Suppressor macrophage treated with lipopolysaccharide for 1 hour (primary cell): Measurements from ENCODE around the gene SUSD2.
"Not testable (repeated sequence)": the region's sequence is repeated elsewhere in the genome, so short reads cannot be mapped to it uniquely, and the experiment has no call there.

Experiments
- DNase-seq, 3 donors: peaks; one replicate each; pipeline ENCODE4 v3.0.0-alpha.2; 2020 to 2022

The SUSD2 gene

DNA sequence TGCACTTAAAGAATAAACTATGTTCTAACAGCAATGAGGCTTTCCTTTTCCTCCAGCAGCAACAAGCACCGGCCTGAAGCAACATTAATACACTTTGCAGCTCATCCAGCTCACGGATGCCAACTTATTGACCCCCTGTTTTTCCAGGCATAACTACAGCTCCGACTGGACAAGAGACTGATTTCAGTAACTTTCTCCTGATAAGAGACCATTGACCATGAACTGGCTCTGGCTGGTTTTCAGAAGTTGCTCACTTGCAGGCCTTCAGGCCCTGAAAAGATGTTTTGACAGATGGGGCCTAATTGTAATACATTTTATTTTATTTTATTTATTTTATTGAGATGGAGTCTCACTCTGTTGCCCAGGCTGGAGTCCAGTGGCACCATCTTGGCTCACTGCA, 36.1 kb downstream of the SUSD2 start:
- DNase-seq, result no peak

DNA sequence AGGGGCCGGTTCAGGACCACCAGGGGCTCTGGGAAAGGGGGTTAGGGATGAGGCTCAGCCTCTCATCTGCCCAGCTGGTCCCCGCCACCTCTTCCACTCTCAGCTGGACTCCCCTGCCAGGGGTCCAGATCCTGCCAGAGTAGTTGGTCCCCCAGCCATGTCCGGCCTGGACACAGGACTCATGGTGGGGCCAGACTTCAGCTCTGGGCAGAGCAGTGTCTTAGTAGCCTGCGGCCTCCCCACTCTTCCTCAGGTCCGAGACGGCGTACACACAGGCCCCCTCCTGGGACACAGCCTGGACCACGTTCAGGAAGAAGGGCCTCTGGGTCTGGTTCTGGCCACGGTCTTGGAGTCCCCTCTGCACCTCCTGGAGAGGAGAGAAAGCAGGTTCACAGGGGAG, 38.5 kb downstream of the SUSD2 start:
- no peak for DNase-seq

DNA sequence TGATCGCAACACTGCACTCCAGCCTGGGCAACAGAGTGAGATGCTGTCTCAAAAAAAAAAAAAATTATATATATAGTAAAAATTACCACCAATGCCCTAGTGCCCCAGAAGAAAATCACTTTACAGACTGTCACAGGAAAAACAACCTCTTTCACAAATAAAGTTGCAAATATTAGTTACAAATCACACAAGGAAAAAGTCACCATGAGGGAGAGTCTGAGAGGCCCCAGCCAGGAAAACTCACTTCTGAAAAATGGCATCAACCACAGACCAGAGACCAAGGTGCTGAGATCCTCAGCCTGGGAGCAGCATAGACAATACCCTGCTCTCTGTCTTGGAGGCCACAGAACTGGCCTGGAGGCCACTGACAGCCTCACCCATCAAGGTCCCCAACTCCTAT, 43.2 kb downstream of the SUSD2 start:
- no peak for DNase-seq

DNA sequence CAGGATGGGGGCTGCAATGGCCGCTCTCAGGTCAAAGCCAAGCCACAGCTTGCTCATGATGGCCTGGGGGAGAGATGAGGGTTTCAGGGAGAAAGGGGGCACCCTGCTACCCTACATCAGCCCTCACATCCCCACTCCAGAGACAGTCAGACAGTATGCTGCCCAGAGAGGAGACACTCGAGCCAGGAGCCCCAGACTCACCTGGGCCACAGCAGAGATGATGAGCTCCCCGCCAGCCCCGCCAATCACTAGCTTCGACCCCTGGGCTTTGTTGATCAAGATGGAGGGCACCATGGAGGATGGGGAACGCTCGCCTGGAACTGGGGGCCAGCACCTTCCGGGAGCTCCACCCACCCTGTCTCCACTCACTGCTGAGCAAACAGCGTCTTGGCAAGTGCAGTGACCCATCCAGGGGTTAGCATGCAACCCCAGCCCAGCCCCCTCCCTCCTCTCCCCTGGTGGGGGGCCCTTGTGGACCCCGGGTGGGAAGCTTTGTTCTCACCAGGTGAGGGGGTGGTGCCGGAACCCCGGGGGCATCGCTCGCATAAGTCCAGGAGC, 43.8 kb downstream of the SUSD2 start:
- no peak for DNase-seq

DNA sequence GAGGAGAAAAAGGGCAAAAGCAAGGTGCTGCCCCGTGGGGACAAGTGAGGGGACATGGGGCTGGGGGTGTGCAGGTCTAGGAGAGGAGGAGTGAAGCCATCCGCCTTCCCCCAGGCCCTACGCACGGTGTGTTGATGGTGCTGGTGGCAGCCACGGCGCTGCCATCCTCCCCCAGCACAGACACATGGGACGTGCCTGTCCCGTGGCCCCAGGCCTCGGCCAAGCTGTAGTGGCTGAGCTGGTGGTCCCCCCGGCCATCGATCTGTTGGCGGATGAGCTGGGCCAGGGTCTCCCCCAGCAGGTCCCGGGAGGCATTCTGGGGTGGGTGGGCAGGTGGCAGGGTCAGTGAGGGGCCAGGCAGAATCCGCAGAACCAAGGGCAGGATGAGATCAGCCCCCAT, 44.7 kb downstream of the SUSD2 start:
- no peak for DNase-seq

DNA sequence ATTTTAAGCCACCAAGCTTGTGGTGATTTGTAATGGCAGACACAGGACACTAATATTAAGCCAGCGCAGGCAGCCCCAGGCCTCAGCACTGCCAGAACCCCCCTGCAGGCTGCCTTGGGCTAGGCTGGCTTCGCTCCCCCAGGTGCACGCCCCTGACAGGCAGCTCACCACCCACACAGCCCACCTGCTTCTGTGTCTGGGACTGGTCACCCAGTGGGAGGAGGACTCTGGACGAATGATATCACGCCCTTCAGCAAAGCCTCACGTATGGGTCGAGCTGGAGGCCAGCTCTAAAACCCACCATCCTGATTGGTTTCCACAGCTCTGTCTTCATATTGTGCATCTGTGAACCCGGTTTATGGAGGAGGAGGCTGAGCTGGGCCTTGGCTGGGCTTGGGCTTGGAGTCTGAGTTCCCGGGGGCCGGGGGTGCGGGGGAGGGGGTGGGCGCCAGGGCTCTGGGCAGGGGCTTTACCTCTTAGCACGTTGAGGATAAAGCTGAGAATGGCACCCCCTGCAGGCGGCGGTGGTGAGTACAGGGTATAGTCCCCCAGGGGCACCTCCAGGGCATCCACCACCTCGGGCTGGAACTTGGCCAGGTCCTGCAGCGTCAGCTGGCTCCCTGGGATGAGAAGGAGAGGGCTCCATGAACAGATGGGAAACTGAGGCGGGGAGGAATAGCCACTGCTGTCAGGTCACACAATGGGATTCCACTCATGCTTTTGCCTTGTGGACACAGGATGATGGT, 49.8 kb downstream of the SUSD2 start:
- DNase-seq, result peak; percentile 60 to 83 (median 68)

DNA sequence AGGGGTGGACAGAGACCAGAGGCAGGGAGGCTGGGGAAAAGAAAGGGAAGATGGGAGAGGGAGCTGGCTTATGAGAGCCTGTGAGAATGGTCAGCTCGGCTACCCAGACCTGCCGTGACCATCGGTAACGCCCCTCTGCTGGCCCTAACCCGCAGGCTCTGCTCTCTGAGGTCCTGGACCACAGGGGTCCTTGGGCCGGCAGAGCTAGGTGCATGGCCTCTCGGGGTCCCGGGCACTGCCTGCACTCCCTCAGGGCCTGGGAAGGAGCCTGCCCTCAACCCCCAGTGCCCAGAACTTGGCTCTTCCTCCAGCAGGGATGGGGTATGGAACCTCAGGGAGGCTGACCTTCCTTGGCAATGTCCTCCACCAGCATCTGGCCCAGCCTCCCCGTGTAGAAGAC, 50.4 kb downstream of the SUSD2 start:
- no peak for DNase-seq

DNA sequence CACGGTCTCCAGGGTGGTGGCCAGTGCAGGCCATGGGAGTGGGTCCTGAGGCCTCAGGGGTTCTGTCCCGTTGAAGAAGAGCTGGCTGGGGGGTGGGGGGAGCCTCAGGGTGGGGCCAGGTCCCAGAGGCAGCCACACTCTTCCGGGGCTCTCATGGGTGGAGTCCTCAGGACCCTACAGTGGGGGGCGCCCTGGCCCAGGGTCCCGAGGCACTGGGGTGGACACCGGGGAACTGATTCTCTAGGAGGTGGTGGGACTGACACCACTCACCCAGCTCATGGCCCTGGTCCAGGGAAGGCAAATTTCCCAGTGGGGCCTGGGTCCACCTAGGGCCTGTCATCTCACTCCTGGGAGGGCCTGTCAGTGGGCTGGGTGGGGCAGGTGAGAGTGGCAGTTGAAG, 50.8 kb downstream of the SUSD2 start:
- no peak for DNase-seq

DNA sequence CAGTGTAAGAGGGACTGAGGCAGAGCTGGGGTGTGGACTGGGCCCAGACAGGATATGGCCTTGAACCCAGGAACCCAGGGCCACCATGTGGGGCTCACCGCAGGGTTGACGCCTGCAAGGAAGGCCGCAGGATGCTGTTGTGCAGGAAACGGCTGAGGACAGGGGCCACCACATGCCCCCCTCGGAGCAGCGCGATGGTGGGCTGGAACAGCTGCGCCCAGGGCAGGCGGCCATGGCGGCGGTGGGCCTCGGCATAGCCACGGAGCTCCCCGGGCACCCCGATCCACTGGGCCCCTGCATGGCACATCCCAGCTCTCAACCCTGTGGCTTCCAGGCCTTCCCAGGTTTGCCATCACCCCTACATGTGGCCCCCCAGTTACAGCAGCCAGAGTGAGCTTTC, 51.4 kb downstream of the SUSD2 start:
- no peak for DNase-seq

DNA sequence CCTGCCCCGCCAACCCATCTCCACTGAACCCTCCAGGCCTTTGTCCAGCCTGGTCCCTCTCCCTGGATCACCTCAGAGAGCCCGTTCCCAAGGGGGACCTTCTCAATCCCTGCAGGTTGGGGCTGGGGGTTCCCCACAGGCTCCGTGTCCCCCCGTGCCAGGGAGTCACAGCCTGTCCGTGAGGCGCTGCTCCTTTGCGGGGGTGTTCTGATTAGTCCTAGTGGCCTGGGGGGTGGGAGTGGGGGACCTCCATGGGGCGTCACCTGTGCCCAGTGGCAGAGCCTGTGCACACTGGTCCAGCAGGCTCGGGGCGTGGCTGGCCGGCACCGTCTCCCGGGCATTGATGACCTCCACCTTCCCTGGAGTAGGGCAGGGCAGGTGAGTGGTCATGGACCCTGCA, 51.9 kb downstream of the SUSD2 start:
- DNase-seq, result no peak

DNA sequence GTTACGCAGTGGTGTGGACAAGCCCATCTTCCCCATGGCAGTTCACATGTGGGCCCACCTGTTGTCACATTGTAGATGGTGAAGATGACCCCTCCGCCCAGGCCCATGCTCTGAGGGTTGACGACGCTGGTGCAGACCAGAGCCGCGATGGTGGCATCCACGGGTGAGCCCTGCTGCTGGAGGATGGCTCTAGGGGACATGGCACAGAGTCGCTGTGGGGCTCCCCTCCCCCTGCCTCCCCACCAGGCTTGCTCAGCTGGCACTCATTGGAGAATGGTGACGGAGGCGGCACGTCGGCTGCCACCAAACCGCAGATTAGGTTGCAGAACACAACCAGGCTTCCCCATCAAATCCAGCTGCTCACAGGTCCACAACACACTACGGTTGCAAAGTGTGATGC, 52.5 kb downstream of the SUSD2 start:
- no peak for DNase-seq

DNA sequence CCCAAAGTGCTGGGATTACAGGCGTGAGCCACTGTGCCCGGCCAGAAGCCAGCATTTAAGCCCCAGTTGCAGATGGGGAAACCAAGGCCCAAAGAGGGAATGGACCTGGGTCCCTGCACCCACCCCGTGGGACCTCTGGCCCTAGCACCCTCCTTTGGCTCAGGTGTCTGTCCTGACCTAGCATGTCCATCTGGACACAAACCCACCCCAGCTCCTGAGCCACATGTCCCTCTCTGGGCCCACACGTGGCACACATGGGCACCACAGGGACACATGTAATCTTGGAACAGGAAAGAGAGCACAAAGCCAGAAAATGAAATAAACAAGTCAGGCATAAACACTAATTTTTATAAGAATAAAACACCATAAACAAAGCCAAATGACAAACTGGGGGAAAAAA, 54.0 kb downstream of the SUSD2 start:
- no peak for DNase-seq

DNA sequence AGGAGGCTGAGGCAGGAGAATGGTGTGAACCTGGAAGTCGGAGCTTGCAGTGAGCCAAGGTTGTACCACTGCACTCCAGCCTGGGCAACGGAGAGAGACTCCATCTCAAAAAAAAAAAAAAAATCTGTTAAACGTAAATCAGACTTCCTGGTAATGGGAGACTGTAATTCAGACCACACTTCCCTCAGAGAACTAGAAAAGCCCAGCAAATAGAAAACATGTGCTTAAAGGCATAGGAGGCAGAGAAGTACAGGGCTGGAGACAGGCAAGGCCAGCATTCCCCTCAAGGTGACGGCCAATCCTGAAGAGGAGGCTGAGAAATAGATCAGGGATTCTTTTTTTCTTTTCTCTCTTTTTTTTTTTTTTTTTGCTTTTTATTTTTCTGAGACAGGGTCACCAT, 55.4 kb downstream of the SUSD2 start:
- no peak for DNase-seq

DNA sequence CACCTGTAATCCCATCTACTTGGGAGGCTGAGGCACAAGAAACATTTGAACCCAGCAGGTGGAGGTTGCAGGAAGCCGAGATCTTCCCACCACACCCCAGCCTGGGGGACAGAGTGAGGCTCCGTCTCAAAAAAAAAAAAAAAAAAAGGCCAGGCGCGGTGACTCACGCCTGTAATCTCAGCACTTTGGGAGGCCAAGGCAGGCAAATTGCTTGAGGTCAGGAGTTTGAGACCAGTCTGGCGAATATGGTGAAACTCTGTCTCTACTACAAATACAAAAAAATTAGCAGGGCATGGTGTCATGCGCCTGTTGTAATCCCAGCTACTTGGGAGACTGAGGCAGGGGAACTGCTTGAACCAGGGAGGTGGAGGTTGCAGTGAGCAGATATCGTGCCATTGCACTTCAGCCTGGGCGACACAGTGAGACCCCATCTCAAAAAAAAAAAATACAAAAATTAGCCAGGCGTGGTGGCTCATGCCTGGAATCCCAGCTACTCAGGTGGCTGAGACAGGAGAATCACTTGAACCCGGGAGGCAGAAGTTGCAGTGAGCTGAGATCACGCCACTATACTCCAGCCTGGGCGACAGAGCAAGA, 56.9 kb downstream of the SUSD2 start:
- DNase-seq, result not testable (repeated sequence)
